ENCODE results near the gene COL15A1. TPM values are rescaled to one million over a fixed set of nuclear protein-coding genes. Genes with fewer than 3 reads are reported as not detected.
A peak's percentile ranks its signal among the peaks of the same experiment; 100 is the strongest.

The COL15A1 gene
- total RNA-seq, 1 donor from 2014 or later = 0.07 TPM

- no peak for TF ChIP-seq CTCF (IDR thresholded peaks at IDR 0.05)
- ChIA-PET CTCF (interaction anchor here (1.1 kb wide), 1 partner anchor 28 kb away, joined by 3 read pairs; no protein-coding TSS in a partner anchor), POLR2A (no interaction called here)
- no peak for ATAC-seq (ENCODE audit: low read depth)
- Mint-ChIP-seq H3K27me3 (no peaks in the 10 kb centered on the region), H3K9me3 (no peaks in the 10 kb centered on the region), H3K36me3 (ENCODE audit: low read depth) (no peaks in the 10 kb centered on the region), H3K4me3 (no peak overlapping the region), H3K4me1 (peaks cover 14% of the 10 kb centered on the region), H3K27ac (no peak overlapping the region)
- intact Hi-C loops (cut with micrococcal nuclease) = loop anchor here (1.0 kb wide), 1 partner anchor 17 kb away; no protein-coding TSS in a partner anchor
- no peak for DNase-seq
These were observed 132.3 kb downstream of the COL15A1 start for GRCh38 chr9:99076030-99076429.

- peak overlapping the region; percentile 64 for H3K27ac Mint-ChIP-seq
- H3K4me3 Mint-ChIP-seq = no peak overlapping the region
- H3K36me3 Mint-ChIP-seq (ENCODE audit: low read depth) = no peaks in the 10 kb centered on the region
- peaks cover 14% of the 10 kb centered on the region for H3K4me1 Mint-ChIP-seq
- ChIA-PET CTCF (interaction anchor here (1.1 kb wide), 1 partner anchor 27 kb away, joined by 3 read pairs; no protein-coding TSS in a partner anchor), POLR2A (no interaction called here)
- TF ChIP-seq CTCF (IDR thresholded peaks at IDR 0.05) = no peak
- no peaks in the 10 kb centered on the region for H3K9me3 Mint-ChIP-seq
- ATAC-seq (ENCODE audit: low read depth) (peak; percentile 58), DNase-seq (no peak)
- intact Hi-C loops (cut with micrococcal nuclease) = loop anchor here (1.0 kb wide), 1 partner anchor 17 kb away; no protein-coding TSS in a partner anchor
- no peaks in the 10 kb centered on the region for H3K27me3 Mint-ChIP-seq
These were observed 132.9 kb downstream of the COL15A1 start for GRCh38 chr9:99076483-99077171.

GRCh38 chr9:99078717-99079116, 135.0 kb downstream of the COL15A1 start:
- ATAC-seq (ENCODE audit: low read depth) = no peak
- peaks cover 14% of the 10 kb centered on the region for H3K4me1 Mint-ChIP-seq
- ChIA-PET POLR2A (no interaction called here), CTCF (no interaction called here)
- no peak overlapping the region for H3K27ac Mint-ChIP-seq
- no peaks in the 10 kb centered on the region for H3K36me3 Mint-ChIP-seq (ENCODE audit: low read depth)
- DNase-seq = no peak
- intact Hi-C loops (cut with micrococcal nuclease) = no loop called here
- H3K9me3 Mint-ChIP-seq = no peaks in the 10 kb centered on the region
- no peak for TF ChIP-seq CTCF (IDR thresholded peaks at IDR 0.05)
- H3K4me3 Mint-ChIP-seq = no peak overlapping the region
- peaks cover 2% of the 10 kb centered on the region for H3K27me3 Mint-ChIP-seq

DNA sequence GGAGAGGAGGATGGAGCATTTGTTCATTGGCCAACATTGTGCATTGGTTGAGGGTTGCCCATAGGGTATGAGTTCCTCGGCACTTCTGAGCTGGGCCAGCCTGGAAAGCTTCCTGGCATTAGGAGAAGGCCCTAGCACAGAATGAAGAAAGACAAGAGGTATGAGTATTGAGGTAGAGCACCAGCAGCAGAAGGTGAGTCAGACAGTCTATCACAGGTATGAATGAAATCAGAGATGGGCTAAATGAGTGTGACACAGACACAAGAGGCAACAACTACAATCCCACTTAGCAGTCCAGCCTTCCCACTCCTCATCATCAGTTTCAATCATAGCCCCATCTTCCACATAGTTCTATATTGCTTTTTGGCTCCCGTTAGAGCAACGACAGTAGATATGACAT, 135.8 kb downstream of the COL15A1 start:
- no peak overlapping the region for H3K4me3 Mint-ChIP-seq
- H3K36me3 Mint-ChIP-seq (ENCODE audit: low read depth) = no peaks in the 10 kb centered on the region
- H3K4me1 Mint-ChIP-seq = peaks cover 14% of the 10 kb centered on the region
- intact Hi-C loops (cut with micrococcal nuclease) = no loop called here
- ChIA-PET CTCF (no interaction called here), POLR2A (no interaction called here)
- no peaks in the 10 kb centered on the region for H3K9me3 Mint-ChIP-seq
- peaks cover 2% of the 10 kb centered on the region for H3K27me3 Mint-ChIP-seq
- ATAC-seq (ENCODE audit: low read depth) (no peak), DNase-seq (no peak)
- no peak overlapping the region for H3K27ac Mint-ChIP-seq
- no peak for TF ChIP-seq CTCF (IDR thresholded peaks at IDR 0.05)

- TF ChIP-seq CTCF (IDR thresholded peaks at IDR 0.05) = no peak
- H3K4me1 Mint-ChIP-seq = peaks cover 16% of the 10 kb centered on the region
- H3K9me3 Mint-ChIP-seq = no peaks in the 10 kb centered on the region
- peaks cover 2% of the 10 kb centered on the region for H3K27me3 Mint-ChIP-seq
- DNase-seq = no peak
- no peaks in the 10 kb centered on the region for H3K36me3 Mint-ChIP-seq (ENCODE audit: low read depth)
- no peak overlapping the region for H3K4me3 Mint-ChIP-seq
- intact Hi-C loops (cut with micrococcal nuclease) = no loop called here
- ATAC-seq (ENCODE audit: low read depth) = no peak
- CTCF ChIA-PET = no interaction called here
- H3K27ac Mint-ChIP-seq = no peak overlapping the region
- POLR2A ChIA-PET = no interaction called here
These were observed 139.3 kb downstream of the COL15A1 start for GRCh38 chr9:99083051-99083450.

All from activated B cell treated with CpG ODN at 0.5 μM for 24 hours (primary cell).